Measurements from ENCODE around the gene VMO1. TPM values are rescaled to one million over a fixed set of nuclear protein-coding genes. Genes with fewer than 3 reads are reported as not detected.

VMO1 gene
- polyA plus RNA-seq, 1 donor (not counting 4 experiments of a cell fraction or from before 2014, with no cell fraction given) = 0.14 TPM

DNA sequence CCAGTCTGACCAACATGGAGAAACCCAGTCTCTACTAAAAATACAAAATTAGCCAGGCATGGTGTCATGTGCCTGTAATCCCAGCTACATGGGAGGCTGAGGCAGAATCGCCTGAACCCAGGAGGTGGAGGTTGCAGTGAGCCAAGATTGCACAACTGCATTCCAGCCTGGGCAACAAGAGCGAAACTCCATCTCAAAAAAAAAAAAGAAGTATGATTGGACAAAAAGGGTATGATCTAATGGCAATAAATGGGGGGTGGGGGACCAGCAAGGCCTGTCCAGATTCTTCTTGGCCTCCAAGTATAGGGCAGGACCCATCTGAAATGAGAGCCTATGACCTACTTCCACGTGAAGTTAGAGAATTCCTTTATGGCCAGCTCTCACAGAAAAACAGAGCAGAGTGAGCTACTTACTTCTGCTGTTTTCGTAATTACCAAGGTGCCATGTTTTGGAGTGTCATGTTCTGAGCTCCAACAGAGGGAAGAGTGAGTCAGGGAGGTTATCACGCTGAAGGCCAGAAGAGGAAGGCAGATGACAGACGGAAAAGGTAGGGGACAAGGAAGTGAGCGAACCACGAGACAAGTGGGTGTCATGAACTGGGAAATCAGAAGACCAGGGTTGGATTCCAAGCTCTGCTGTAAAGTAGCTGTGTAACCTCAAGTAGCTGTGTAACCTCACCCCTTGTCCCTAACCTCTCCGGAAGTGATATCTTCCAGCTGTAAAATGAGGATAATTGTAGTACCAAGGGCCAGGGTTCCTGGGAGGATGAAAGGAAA lies 50.1 kb downstream of the VMO1 start:
- H3K36me3 ChIP-seq (ENCODE audit: control insufficient read depth in 2 of 2, extremely low read depth in 1 of 2, insufficient read depth in 2 of 2, low read length in 2 of 2) = peaks cover 0 to 2% of the 10 kb centered on the region in 2 experiments
- H3K79me2 ChIP-seq (ENCODE audit: control insufficient read depth, insufficient read depth, low read length) = no peaks in the 10 kb centered on the region
- H3K4me1 ChIP-seq (ENCODE audit: control insufficient read depth, extremely low read depth, insufficient read depth, low read length) = peaks cover 14% of the 10 kb centered on the region
- peaks cover 9% of the 10 kb centered on the region for H3K27me3 ChIP-seq (ENCODE audit: control insufficient read depth, extremely low read depth, insufficient read depth, low read length)
- peaks cover 2% of the 10 kb centered on the region for H3K9me1 ChIP-seq (ENCODE audit: control insufficient read depth, extremely low read depth, insufficient read depth, low read length)
- dilution Hi-C loops (cut with MboI; ENCODE audit: extremely low pct_ligation_motif_present, low sequenced_read_pairs) = no loop called here
- no peak overlapping the region for H3K9ac ChIP-seq (ENCODE audit: control insufficient read depth, extremely low read depth, insufficient read depth, low read length)
- DNase-seq (ENCODE audit: low read depth, low spot score) (no peak), FAIRE-seq (no peak)
- no peak for TF ChIP-seq EZH2 (IDR thresholded peaks at IDR 0.05; ENCODE audit: low read length)
- H4K20me1 ChIP-seq (ENCODE audit: control insufficient read depth, extremely low read depth, insufficient read depth, low read length) = no peaks in the 10 kb centered on the region
- no peak overlapping the region for H3K4me3 ChIP-seq (ENCODE audit: control insufficient read depth in 2 of 3, extremely low read depth in 1 of 3, insufficient read depth in 2 of 3, low read depth in 1 of 3, low read length in 3 of 3)
- no peak overlapping the region for H3K4me2 ChIP-seq (ENCODE audit: control insufficient read depth, extremely low read depth, insufficient read depth, low read depth, low read length)
- H2AFZ ChIP-seq (ENCODE audit: control insufficient read depth, low read length) = no peak overlapping the region
- H3K9me3 ChIP-seq (ENCODE audit: control insufficient read depth, low read depth, low read length) = no peaks in the 10 kb centered on the region
- no peak overlapping the region for H3K27ac ChIP-seq (ENCODE audit: control insufficient read depth, insufficient read depth, low read length)

Other genes with a start within 250 kb of the VMO1 start
- 20.0 to 39.8 TPM (median 20.5 TPM) in 3 replicates for gene MYBBP1A, start 231.0 kb downstream of the VMO1 start, polyA plus RNA-seq
- gene GGT6, start 225.8 kb downstream of the VMO1 start, polyA plus RNA-seq = 0.69 to 1.4 TPM (median 0.93 TPM) in 3 replicates
- gene SMTNL2, start 201.8 kb downstream of the VMO1 start, polyA plus RNA-seq = not detected in 3 replicates
- gene ALOX15, start 144.7 kb downstream of the VMO1 start, polyA plus RNA-seq = 0.02 to 0.04 TPM (median 0.04 TPM) in 3 replicates
- 5.7 to 19.7 TPM (median 8.9 TPM) in 3 replicates for gene PELP1, start 82.2 kb downstream of the VMO1 start, polyA plus RNA-seq
- 7.5 to 12.8 TPM (median 11.5 TPM) in 3 replicates for gene ARRB2, start 75.7 kb downstream of the VMO1 start, polyA plus RNA-seq
- 36.9 to 41.5 TPM (median 39.6 TPM) in 3 replicates for gene MED11, start 54.9 kb downstream of the VMO1 start, polyA plus RNA-seq
- 0.14 to 0.31 TPM (median 0.25 TPM) in 3 replicates for gene ZMYND15, start 46.5 kb downstream of the VMO1 start, polyA plus RNA-seq
- gene CXCL16, start 46.4 kb downstream of the VMO1 start, polyA plus RNA-seq = 12.8 to 15.8 TPM (median 15.7 TPM) in 3 replicates
- not detected in 3 replicates for gene TM4SF5, start 14.5 kb downstream of the VMO1 start, polyA plus RNA-seq
- gene GLTPD2, start 2.6 kb upstream of the VMO1 start, polyA plus RNA-seq = not detected in 3 replicates
- 191 to 245 TPM (median 225 TPM) in 3 replicates for gene PSMB6, start 9.8 kb upstream of the VMO1 start, polyA plus RNA-seq
- 27.9 to 48.6 TPM (median 33.3 TPM) in 3 replicates for gene PLD2, start 20.8 kb upstream of the VMO1 start, polyA plus RNA-seq
- 82.8 to 101 TPM (median 93.7 TPM) in 3 replicates for gene MINK1, start 47.0 kb upstream of the VMO1 start, polyA plus RNA-seq
- 0.31 to 0.68 TPM (median 0.33 TPM) in 3 replicates for gene C17orf107, start 113.2 kb upstream of the VMO1 start, polyA plus RNA-seq
- 0.02 to 0.04 TPM in 2 of 3 replicates, not detected in the other for gene CHRNE, start 116.7 kb upstream of the VMO1 start, polyA plus RNA-seq
- not detected in 3 replicates for gene GP1BA, start 145.9 kb upstream of the VMO1 start, polyA plus RNA-seq
- 28.3 to 43.6 TPM (median 33.8 TPM) in 3 replicates for gene SLC25A11, start 153.7 kb upstream of the VMO1 start, polyA plus RNA-seq
- gene RNF167, start 153.9 kb upstream of the VMO1 start, polyA plus RNA-seq = 101 to 129 TPM (median 118 TPM) in 3 replicates
- 1,029 to 1,579 TPM (median 1,435 TPM) in 3 replicates for gene PFN1, start 162.2 kb upstream of the VMO1 start, polyA plus RNA-seq
- 1.8 to 3.1 TPM (median 2.4 TPM) in 3 replicates for gene ENO3, start 164.8 kb upstream of the VMO1 start, polyA plus RNA-seq
- 65.6 to 73.7 TPM (median 65.7 TPM) in 3 replicates for gene SPAG7, start 181.5 kb upstream of the VMO1 start, polyA plus RNA-seq
- gene CAMTA2, start 201.3 kb upstream of the VMO1 start, polyA plus RNA-seq = 8.5 to 14.3 TPM (median 10.4 TPM) in 3 replicates
- gene INCA1, start 211.2 kb upstream of the VMO1 start, polyA plus RNA-seq = 0.21 to 0.39 TPM (median 0.26 TPM) in 3 replicates
- 85.3 to 93.7 TPM (median 91.1 TPM) in 3 replicates for gene KIF1C, start 211.6 kb upstream of the VMO1 start, polyA plus RNA-seq
- 0.16 to 0.21 TPM (median 0.21 TPM) in 3 replicates for gene SLC52A1, start 249.1 kb upstream of the VMO1 start, polyA plus RNA-seq

Measured in keratinocyte (primary cell).